ENCODE measurements around the gene AFF1.

AFF1 gene

DNA sequence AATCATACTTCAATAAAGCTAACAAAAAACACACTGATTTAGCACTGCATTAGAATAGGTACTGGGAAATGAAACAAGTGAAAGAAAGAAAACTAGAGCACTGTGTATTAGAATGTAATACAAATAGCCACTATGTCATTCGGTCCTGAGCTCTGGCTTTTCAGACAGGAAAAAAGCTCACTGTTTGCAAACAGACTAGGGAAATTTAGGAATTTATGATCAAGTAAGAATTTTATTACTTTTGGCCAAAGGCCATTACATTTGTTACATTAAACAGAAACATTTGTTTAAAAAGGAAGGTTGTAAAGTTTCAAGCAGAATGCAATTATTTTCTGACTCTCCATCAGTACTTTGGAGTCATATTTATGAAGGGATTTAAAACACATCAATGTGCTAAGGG lies 216.9 kb downstream of the AFF1 start:
- no peak for DNase-seq (ENCODE audit: low read depth)

- DNase-seq (ENCODE audit: low read depth): no peak
Measured at GRCh38 chr4:87152310-87153041, 217.7 kb downstream of the AFF1 start.

DNA sequence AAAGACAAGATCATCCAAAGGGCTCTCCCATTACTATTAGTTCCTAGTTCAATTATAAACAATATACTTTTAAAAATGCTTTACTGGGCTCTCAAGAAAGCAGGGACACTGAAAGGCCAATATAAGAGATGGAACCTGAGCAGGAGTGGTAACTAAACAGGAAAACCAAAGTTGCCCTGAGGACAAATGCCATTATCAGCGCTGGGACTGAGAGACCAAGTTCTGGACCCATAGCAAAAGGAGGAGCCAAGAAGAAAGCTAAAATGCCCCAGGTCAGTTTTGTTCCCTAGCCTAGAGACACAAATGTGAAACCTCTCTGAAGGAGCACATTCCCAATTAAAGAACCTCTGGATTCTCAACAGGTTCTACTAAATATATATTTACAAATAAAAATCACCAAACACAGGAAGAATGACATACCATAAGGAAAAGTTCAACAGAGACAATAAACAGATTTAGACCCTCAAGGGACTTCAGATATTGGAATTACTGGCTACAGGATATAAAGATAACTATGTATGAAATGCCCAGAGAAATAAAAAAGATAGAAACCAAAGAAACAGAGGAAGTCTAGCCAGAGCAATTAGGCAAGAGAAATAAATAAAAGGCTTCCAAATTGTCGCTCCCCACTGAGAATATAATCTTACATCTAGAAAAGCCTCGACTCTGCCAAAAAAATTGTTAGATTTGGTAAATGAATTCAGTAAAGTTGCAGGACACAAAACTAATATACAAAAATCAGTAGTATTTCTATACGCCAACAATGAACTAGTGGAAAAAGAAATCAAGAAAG lies 218.5 kb downstream of the AFF1 start:
- no peak for DNase-seq (ENCODE audit: low read depth)

DNA sequence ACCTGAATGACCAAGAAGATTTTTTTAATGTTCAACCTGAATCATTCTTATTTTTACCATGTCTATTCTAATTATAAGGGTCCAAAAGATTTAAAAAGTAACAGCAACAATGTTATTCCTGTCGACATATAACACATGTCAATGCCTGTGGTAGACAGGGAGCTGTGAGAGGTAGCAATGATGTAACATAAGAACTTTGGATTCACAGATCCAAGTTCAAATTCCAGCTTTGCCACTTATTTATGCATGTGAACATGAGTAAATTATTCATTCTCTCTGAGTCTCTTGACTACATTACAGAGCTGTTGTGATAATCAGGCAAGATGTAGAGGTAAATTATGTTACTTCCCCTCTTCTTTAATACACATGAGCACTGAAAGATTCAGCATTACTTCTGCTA lies 231.1 kb downstream of the AFF1 start:
- DNase-seq (ENCODE audit: low read depth): no peak

- no peak for DNase-seq (ENCODE audit: low read depth)
Measured at GRCh38 chr4:87166296-87166854, 231.6 kb downstream of the AFF1 start.

DNA sequence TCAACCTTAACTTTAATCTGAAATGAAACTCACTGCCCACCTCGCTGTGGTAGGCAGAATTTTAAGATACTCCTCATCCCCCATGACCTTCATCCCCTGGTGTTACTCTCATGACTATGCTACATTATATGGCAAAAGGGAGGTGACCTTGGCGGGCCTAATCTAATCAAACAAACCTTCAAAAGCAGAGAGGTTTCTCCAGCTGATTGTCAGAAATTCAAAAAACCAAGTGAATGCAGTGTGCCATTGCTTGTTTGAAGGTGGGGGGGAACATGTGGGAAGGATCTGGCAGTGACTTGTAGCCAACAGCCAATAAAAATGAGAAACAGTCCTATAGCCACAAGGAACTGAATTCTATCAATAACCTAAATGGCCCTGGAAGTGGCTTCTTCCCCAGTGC lies 237.1 kb downstream of the AFF1 start:
- no peak for DNase-seq (ENCODE audit: low read depth)

DNA sequence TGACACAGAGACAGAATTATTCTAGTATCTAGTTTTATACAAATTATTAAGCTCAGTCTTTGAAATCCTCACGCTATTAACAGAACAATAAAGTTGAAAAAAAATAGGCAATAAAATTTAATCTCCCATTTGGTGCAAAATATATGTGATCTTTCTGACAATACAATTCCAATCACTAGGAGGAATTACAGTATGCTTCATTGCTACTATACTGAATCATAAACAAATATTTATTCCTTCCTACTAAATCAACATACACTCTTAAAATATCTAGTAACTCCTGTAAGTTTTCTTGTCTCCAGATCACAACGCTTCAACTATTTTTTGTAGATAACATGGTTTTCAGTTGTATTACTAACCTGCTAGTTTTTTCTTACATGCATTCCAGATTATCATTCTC lies 239.9 kb downstream of the AFF1 start:
- no peak for DNase-seq (ENCODE audit: low read depth)

DNA sequence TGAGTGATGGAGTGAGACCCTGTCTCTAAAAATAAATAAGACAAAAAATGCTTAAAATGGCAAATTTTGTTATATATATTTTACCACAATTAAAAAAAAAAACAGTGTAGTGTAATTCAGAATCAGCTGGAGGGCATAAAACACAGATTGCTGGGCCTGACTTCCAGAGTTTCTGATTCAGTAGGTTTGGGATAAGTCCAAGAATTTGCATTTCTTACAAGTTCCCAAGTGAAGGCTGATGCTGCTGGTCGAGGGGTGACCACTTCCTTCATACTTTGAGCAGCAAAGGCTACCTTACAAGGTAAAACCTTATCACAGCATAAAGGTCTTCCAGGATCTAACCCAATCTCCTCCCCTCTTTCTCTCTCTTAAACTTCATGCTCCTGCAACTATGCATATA lies 244.9 kb downstream of the AFF1 start:
- no peak for DNase-seq (ENCODE audit: low read depth)

- no peak for DNase-seq (ENCODE audit: low read depth)
Measured at GRCh38 chr4:87180767-87181166, 246.0 kb downstream of the AFF1 start.

GRCh38 chr4:87185146-87185870 lies 250.5 kb downstream of the AFF1 start:
- DNase-seq (ENCODE audit: low read depth): no peak

GRCh38 chr4:87188048-87188447 lies 253.2 kb downstream of the AFF1 start:
- DNase-seq (ENCODE audit: low read depth): no peak

DNA sequence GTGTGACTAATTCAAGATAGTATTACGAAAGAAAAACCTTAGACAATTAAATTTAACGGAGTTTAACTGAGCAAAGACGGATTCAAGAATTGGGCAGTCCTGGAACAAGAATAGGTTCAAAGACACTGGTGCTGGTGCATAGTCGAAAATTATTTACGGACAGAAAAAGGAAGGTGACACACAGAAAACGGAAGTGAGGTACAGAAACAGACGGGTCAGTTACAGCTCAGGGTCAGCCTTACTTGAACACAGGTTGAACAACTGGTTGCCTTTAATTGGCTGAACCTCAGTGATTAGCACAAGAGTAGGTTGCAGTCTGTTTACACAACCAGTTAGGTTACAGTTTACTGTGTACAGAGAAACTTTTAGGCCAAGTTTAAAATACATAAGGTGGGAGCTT lies 254.1 kb downstream of the AFF1 start:
- DNase-seq (ENCODE audit: low read depth): no peak

Data from T follicular helper cell (primary cell).